ENCODE data around the gene TMEM175.

The TMEM175 gene

DNA sequence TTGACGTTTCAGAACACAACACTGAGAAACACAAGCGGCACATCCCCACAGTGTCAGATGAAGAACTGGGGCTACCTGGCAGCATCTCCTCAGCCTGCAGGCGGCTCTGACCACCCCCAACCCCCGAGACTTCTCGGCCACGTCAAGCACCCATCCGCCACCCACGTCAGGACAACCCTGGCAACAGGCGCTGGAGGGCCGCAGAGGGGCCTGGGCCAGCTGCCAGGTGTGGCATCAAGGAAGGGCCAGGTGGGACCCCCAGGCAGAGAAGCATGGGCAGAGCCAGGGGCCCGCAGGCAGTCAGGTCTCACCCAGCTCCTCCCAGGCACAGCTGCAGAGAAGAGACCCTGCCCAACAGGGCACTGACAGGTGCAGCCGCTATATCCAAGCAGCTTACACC is 22.4 kb upstream of the TMEM175 start:
- DNase-seq (ENCODE audit: low read depth in 1 of 2, low spot score in 1 of 2), result no peak
- no peak overlapping the region for H3K4me3 ChIP-seq (replicated peaks; ENCODE audit: insufficient read depth, low read length)
- no peak overlapping the region for H3K27ac ChIP-seq (replicated peaks)
- no peak for TF ChIP-seq POLR2AphosphoS5 (IDR thresholded peaks at IDR 0.05; ENCODE audit: low read depth)
- TF ChIP-seq SPI1 (IDR thresholded peaks at IDR 0.05; ENCODE audit: borderline replicate concordance, low read depth), result no peak
- TF ChIP-seq, protein P1, sequence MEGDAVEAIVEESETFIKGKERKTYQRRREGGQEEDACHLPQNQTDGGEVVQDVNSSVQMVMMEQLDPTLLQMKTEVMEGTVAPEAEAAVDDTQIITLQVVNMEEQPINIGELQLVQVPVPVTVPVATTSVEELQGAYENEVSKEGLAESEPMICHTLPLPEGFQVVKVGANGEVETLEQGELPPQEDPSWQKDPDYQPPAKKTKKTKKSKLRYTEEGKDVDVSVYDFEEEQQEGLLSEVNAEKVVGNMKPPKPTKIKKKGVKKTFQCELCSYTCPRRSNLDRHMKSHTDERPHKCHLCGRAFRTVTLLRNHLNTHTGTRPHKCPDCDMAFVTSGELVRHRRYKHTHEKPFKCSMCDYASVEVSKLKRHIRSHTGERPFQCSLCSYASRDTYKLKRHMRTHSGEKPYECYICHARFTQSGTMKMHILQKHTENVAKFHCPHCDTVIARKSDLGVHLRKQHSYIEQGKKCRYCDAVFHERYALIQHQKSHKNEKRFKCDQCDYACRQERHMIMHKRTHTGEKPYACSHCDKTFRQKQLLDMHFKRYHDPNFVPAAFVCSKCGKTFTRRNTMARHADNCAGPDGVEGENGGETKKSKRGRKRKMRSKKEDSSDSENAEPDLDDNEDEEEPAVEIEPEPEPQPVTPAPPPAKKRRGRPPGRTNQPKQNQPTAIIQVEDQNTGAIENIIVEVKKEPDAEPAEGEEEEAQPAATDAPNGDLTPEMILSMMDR (IDR thresholded peaks at IDR 0.05; ENCODE audit: insufficient read depth, low read length), result no peak
- TF ChIP-seq, protein P2, sequence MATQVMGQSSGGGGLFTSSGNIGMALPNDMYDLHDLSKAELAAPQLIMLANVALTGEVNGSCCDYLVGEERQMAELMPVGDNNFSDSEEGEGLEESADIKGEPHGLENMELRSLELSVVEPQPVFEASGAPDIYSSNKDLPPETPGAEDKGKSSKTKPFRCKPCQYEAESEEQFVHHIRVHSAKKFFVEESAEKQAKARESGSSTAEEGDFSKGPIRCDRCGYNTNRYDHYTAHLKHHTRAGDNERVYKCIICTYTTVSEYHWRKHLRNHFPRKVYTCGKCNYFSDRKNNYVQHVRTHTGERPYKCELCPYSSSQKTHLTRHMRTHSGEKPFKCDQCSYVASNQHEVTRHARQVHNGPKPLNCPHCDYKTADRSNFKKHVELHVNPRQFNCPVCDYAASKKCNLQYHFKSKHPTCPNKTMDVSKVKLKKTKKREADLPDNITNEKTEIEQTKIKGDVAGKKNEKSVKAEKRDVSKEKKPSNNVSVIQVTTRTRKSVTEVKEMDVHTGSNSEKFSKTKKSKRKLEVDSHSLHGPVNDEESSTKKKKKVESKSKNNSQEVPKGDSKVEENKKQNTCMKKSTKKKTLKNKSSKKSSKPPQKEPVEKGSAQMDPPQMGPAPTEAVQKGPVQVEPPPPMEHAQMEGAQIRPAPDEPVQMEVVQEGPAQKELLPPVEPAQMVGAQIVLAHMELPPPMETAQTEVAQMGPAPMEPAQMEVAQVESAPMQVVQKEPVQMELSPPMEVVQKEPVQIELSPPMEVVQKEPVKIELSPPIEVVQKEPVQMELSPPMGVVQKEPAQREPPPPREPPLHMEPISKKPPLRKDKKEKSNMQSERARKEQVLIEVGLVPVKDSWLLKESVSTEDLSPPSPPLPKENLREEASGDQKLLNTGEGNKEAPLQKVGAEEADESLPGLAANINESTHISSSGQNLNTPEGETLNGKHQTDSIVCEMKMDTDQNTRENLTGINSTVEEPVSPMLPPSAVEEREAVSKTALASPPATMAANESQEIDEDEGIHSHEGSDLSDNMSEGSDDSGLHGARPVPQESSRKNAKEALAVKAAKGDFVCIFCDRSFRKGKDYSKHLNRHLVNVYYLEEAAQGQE (IDR thresholded peaks at IDR 0.05; ENCODE audit: insufficient replicate concordance, low read depth), result no peak
- no peaks in the 10 kb centered on the region for H3K27me3 ChIP-seq (ENCODE audit: insufficient read depth, poor library complexity, severe bottlenecking)

DNA sequence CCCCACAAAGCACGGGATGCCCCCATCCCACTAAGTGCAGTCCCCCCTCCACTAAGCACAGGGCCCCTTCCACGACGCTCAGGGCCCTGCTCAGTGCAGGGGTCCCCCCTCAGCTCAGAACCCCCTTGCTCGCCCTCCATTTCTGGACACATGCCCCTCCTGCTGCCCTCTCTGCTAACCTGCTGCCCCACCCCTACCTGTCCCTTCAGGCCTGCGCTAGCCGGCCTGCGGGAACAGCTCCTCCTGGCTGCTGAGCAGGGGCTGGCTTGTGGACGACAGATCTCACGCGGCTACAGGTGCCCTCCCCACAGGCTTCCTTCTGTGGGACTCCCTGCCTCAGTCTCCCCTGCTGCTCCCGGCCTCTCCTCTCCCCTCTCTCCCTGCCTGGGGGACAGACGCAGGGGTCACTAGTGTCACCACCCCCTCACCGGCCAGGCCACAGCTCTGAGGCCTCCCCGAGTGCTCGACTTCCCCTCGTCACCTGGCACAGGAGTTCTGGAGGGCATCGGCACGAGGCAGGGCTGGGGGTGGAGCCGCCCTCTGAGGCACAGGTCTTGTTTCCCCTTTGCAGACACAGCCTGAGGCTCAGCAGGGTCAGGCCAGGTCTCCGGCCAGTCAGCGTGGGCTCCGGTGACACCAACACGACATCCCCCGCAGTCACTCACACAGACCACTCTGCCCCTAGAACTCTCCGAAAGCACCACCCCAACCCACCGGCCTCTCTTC is 21.7 kb upstream of the TMEM175 start:
- Histone ChIP-seq H3K4me3 (replicated peaks; ENCODE audit: insufficient read depth, low read length) (no peak overlapping the region), H3K27ac (replicated peaks) (no peak overlapping the region), H3K27me3 (ENCODE audit: insufficient read depth, poor library complexity, severe bottlenecking) (no peaks in the 10 kb centered on the region)
- DNase-seq (ENCODE audit: low read depth in 1 of 2, low spot score in 1 of 2), result no peak
- TF ChIP-seq, protein P2 (IDR thresholded peaks at IDR 0.05; ENCODE audit: insufficient replicate concordance, low read depth), result no peak
- TF ChIP-seq GABPA (IDR thresholded peaks at IDR 0.05; ENCODE audit: low read depth), result no peak
- TF ChIP-seq, protein P1 (IDR thresholded peaks at IDR 0.05; ENCODE audit: insufficient read depth, low read length), result no peak
- TF ChIP-seq POLR2AphosphoS5 (IDR thresholded peaks at IDR 0.05; ENCODE audit: low read depth), result no peak
- TF ChIP-seq SPI1 (IDR thresholded peaks at IDR 0.05; ENCODE audit: borderline replicate concordance, low read depth), result no peak

DNA sequence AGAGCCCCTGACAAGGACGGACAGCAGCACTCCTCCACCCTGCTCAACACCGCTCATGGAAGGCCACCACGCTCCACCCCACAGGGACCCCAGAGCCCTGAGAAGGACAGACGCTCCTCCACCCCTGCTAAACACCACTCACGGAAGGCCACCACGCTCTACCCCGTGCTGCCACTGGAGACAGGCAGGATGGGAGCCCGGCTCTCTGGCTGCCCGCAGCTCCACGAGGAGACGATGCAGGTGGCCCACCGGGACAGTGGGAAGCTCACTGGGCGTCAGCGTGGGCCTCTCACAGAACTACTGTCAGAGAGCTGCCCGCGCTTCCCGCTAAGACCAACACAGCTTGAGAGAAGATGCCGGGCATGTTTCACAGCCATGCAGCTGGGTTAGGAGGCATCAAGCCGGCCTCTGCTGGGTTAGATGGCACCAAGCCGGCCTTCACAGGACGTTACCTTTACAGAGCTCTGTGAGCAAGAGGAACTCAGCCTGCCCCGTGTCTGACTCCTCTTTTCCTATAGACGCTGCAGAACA is 21.0 kb upstream of the TMEM175 start:
- DNase-seq (ENCODE audit: low read depth in 1 of 2, low spot score in 1 of 2), result no peak
- no peaks in the 10 kb centered on the region for H3K27me3 ChIP-seq (ENCODE audit: insufficient read depth, poor library complexity, severe bottlenecking)
- TF ChIP-seq, protein P2 (IDR thresholded peaks at IDR 0.05; ENCODE audit: insufficient replicate concordance, low read depth), result no peak
- TF ChIP-seq GABPA (IDR thresholded peaks at IDR 0.05; ENCODE audit: low read depth), result no peak
- TF ChIP-seq, protein P1 (IDR thresholded peaks at IDR 0.05; ENCODE audit: insufficient read depth, low read length), result no peak
- no peak for TF ChIP-seq POLR2AphosphoS5 (IDR thresholded peaks at IDR 0.05; ENCODE audit: low read depth)
- no peak for TF ChIP-seq SPI1 (IDR thresholded peaks at IDR 0.05; ENCODE audit: borderline replicate concordance, low read depth)
- H3K4me3 ChIP-seq (replicated peaks; ENCODE audit: insufficient read depth, low read length), result no peak overlapping the region
- no peak overlapping the region for H3K27ac ChIP-seq (replicated peaks)

All from HL-60 (cell line).